OCI-LY1 (cell line): ENCODE results near the gene RNGTT.

Experiments
- H2AFZ ChIP-seq: fragments of 200-600 bp; sonication (generic), shearing (Covaris generic); 2 replicates; pipeline ENCODE4 v1.6.0; 2014; ENCODE audit warnings: antibody characterized with exemption, mild to moderate bottlenecking, low read length
- H3F3A ChIP-seq: fragments of 200-600 bp; sonication (generic), shearing (Covaris generic); 2 replicates; pipeline ENCODE4 v1.6.0; 2014; ENCODE audit warnings: mild to moderate bottlenecking, antibody characterized with exemption, low read length, moderate library complexity; ENCODE audit not compliant: insufficient read depth
- H3K27ac ChIP-seq: fragments of 200-600 bp; sonication (generic); 2 replicates; pipeline ENCODE4 v1.5.1; 2014; ENCODE audit warnings: low read length, mixed run types, mild to moderate bottlenecking, low read depth; ENCODE audit not compliant: poor library complexity, severe bottlenecking
- H3K27me3 ChIP-seq: fragments of 200-600 bp; sonication (generic); 2 replicates; pipeline ENCODE4 v1.6.0; 2014; ENCODE audit warnings: antibody characterized with exemption, mild to moderate bottlenecking, low read length, moderate library complexity; ENCODE audit not compliant: insufficient read depth
- H3K36me3 ChIP-seq: fragments of 200-600 bp; sonication (generic); 2 replicates; pipeline ENCODE4 v1.6.1; 2014; ENCODE audit warnings: mild to moderate bottlenecking, antibody characterized with exemption, low read length, moderate library complexity, mixed read lengths; ENCODE audit not compliant: insufficient read depth
- H3K4me1 ChIP-seq: fragments of 200-600 bp; sonication (generic); 2 replicates; pipeline ENCODE4 v1.5.1; 2014; ENCODE audit warnings: mild to moderate bottlenecking, low read length, moderate library complexity; ENCODE audit not compliant: insufficient read depth, severe bottlenecking
- H3K4me2 ChIP-seq: fragments of 200-600 bp; sonication (generic), shearing (Covaris generic); 2 replicates; pipeline ENCODE4 v1.6.1; 2014; ENCODE audit warnings: low read length
- H3K4me3 ChIP-seq: fragments of 200-600 bp; sonication (generic); 2 replicates; pipeline ENCODE4 v1.5.1; 2014; ENCODE audit warnings: low read length, low read depth, mild to moderate bottlenecking, mixed read lengths; ENCODE audit not compliant: poor library complexity, severe bottlenecking
- H3K79me2 ChIP-seq: fragments of 200-600 bp; shearing (Covaris generic); 2 replicates; pipeline ENCODE4 v1.6.1; 2016; ENCODE audit warnings: mixed run types, low read length, mixed read lengths; ENCODE audit not compliant: insufficient read depth
- H3K9ac ChIP-seq: fragments of 200-600 bp; sonication (generic), shearing (Covaris generic); 2 replicates; pipeline ENCODE4 v1.6.1; 2014; ENCODE audit warnings: mild to moderate bottlenecking, low read length, mixed read lengths
- H3K9me2 ChIP-seq: fragments of 200-600 bp; sonication (generic), shearing (Covaris generic); 2 replicates; pipeline ENCODE4 v1.6.1; 2014; ENCODE audit warnings: low read depth, mild to moderate bottlenecking, low read length, mixed read lengths
- H3K9me3 ChIP-seq: fragments of 200-600 bp; shearing (Covaris generic); 2 replicates; pipeline ENCODE4 v1.6.1; 2014; ENCODE audit warnings: low read length, mixed read lengths
- H4K20me1 ChIP-seq: fragments of 200-600 bp; sonication (generic), shearing (Covaris generic); 2 replicates; pipeline ENCODE4 v1.6.0; 2016; ENCODE audit warnings: mild to moderate bottlenecking, low read length; ENCODE audit not compliant: insufficient read depth
- CTCF ChIP-seq: fragments of 200-600 bp; sonication (generic), shearing (Covaris generic); IDR thresholded peaks from 2 replicates; pipeline ENCODE4 v1.5.1; 2017; ENCODE audit warnings: mild to moderate bottlenecking, antibody characterized with exemption, low read length, moderate library complexity, mixed read lengths
- EZH2 ChIP-seq: fragments of 200-600 bp; sonication (generic), shearing (Covaris generic); IDR thresholded peaks from 2 replicates; pipeline ENCODE4 v1.8.0; 2017; ENCODE audit warnings: borderline replicate concordance, mixed run types, mild to moderate bottlenecking, antibody characterized with exemption, low read length, moderate library complexity, mixed read lengths

The RNGTT gene

GRCh38 chr6:88867841-88868731 is 95.3 kb downstream of the RNGTT start:
- Histone ChIP-seq H3K9ac (no peak overlapping the region), H3K79me2 (no peaks in the 10 kb centered on the region), H4K20me1 (no peaks in the 10 kb centered on the region), H3K9me3 (no peaks in the 10 kb centered on the region), H3K36me3 (0 out of 2 replicates have a peak, but pooled peaks cover 4% of the 10 kb centered on the region), H3F3A (no peaks in the 10 kb centered on the region), H3K4me1 (peaks cover 19% of the 10 kb centered on the region), H2AFZ (no peak overlapping the region), H3K27ac (no peak overlapping the region), H3K4me3 (no peak overlapping the region), H3K4me2 (no peak overlapping the region), H3K27me3 (no peaks in the 10 kb centered on the region), H3K9me2 (no peaks in the 10 kb centered on the region)
- TF ChIP-seq CTCF (no peak), EZH2 (no peak)

GRCh38 chr6:88866856-88867255 is 96.6 kb downstream of the RNGTT start:
- TF ChIP-seq CTCF (no peak), EZH2 (no peak)
- Histone ChIP-seq H3K27me3 (no peaks in the 10 kb centered on the region), H3K27ac (no peak overlapping the region), H3K4me3 (no peak overlapping the region), H3K36me3 (peaks cover 9% of the 10 kb centered on the region; the same call in 1 of the 2 replicates), H3K4me1 (peaks cover 19% of the 10 kb centered on the region), H3K79me2 (no peaks in the 10 kb centered on the region), H3K4me2 (no peak overlapping the region), H3K9me2 (no peaks in the 10 kb centered on the region), H3K9ac (no peak overlapping the region), H4K20me1 (no peaks in the 10 kb centered on the region), H3K9me3 (no peaks in the 10 kb centered on the region), H3F3A (no peaks in the 10 kb centered on the region), H2AFZ (no peak overlapping the region)

- H3K9ac ChIP-seq = no peak overlapping the region
- no peak for TF ChIP-seq EZH2
- no peak for TF ChIP-seq CTCF
- peaks cover 15% of the 10 kb centered on the region for H3K4me1 ChIP-seq
- no peaks in the 10 kb centered on the region for H3K9me2 ChIP-seq
- peaks cover 9% of the 10 kb centered on the region; the same call in 1 of the 2 replicates for H3K36me3 ChIP-seq
- H3K79me2 ChIP-seq = no peaks in the 10 kb centered on the region
- H3K4me3 ChIP-seq = no peak overlapping the region
- H3F3A ChIP-seq = no peaks in the 10 kb centered on the region
- H3K27me3 ChIP-seq = no peaks in the 10 kb centered on the region
- H3K27ac ChIP-seq = no peak overlapping the region
- no peaks in the 10 kb centered on the region for H3K9me3 ChIP-seq
- no peak overlapping the region for H3K4me2 ChIP-seq
- no peak overlapping the region for H2AFZ ChIP-seq
- no peaks in the 10 kb centered on the region for H4K20me1 ChIP-seq
Observed at GRCh38 chr6:88865275-88865674, 98.1 kb downstream of the RNGTT start.
